Caco-2 (cell line): ENCODE measurements around the gene BASP1. TPM values are rescaled to one million over a fixed set of nuclear protein-coding genes. Genes with fewer than 3 reads are reported as not detected.

ENCODE experiments used
- BruUV-seq: library from RNA; stranded (reverse); fragments of 400-500 nt; replicated peaks from 2 replicates; lab custom pipeline; 2021; lab: Mats Ljungman, UMichigan
- CTCF ChIA-PET: fragments of 300-600 bp; sonication (Branson Sonifier 250); formaldehyde crosslinking; loops from one replicate; lab custom pipeline; 2022; ENCODE audit warnings: antibody characterized with exemption; lab: Charles Lee
- POLR2A ChIA-PET: fragments of 300-600 bp; sonication (Branson Sonifier 250); formaldehyde crosslinking; loops from one replicate; lab custom pipeline; 2022; ENCODE audit warnings: antibody characterized with exemption; lab: Charles Lee
- DNase-seq, 2 experiments: peaks; one replicate each; pipeline versions ENCODE4 v3.0.0 to v3.0.0-alpha.2; 2020 to 2022
- H3K27me3 ChIP-seq: replicated peaks from 2 replicates; pipeline ENCODE4 v1.6.0; 2011; ENCODE audit warnings: low read length; ENCODE audit not compliant: control insufficient read depth, insufficient read depth
- H3K36me3 ChIP-seq: 2 replicates; pipeline ENCODE4 v1.5.1; 2011; ENCODE audit warnings: low read length; ENCODE audit not compliant: control insufficient read depth, insufficient read depth
- H3K4me1 ChIP-seq: fragments of 250-450 bp; sonication (Bioruptor Pico); 2 replicates; pipeline ENCODE4 v1.5.1; 2020; ENCODE audit warnings: mild to moderate bottlenecking
- H3K4me3 ChIP-seq: 2 replicates; pipeline ENCODE4 v1.5.1; 2011; ENCODE audit warnings: low read depth, mild to moderate bottlenecking, control low read depth, low read length
- H3K9me3 ChIP-seq: fragments of 250-450 bp; sonication (Bioruptor Pico); 2 replicates; pipeline ENCODE4 v1.5.1; 2020; ENCODE audit warnings: mild to moderate bottlenecking, moderate library complexity
- H3K27ac Mint-ChIP-seq: one replicate; pipeline ENCODE4 v1.8.0; 2022; ENCODE audit warnings: mixed read lengths; ENCODE audit not compliant: unreplicated experiment
- H3K27me3 Mint-ChIP-seq: one replicate; pipeline ENCODE4 v1.8.0; 2022; ENCODE audit warnings: mixed read lengths; ENCODE audit not compliant: insufficient read depth, unreplicated experiment
- H3K36me3 Mint-ChIP-seq: one replicate; pipeline ENCODE4 v1.8.0; 2022; ENCODE audit warnings: mild to moderate bottlenecking, mixed read lengths; ENCODE audit not compliant: insufficient read depth, unreplicated experiment
- H3K4me1 Mint-ChIP-seq: one replicate; pipeline ENCODE4 v1.8.0; 2022; ENCODE audit warnings: low read depth, mixed read lengths; ENCODE audit not compliant: unreplicated experiment
- H3K4me3 Mint-ChIP-seq: one replicate; pipeline ENCODE4 v1.8.0; 2022; ENCODE audit warnings: mild to moderate bottlenecking, moderate library complexity, mixed read lengths; ENCODE audit not compliant: unreplicated experiment
- H3K9me3 Mint-ChIP-seq: one replicate; pipeline ENCODE4 v1.8.0; 2022; ENCODE audit warnings: mixed read lengths; ENCODE audit not compliant: unreplicated experiment
- intact Hi-C: fragments of 100-400 bp; cut with micrococcal nuclease; formaldehyde crosslinking; loops from one replicate; pipeline ENCODE4 v1.10.0; 2022; ENCODE audit not compliant: unreplicated experiment
- total RNA-seq: library from RNA; stranded (reverse); gene quantifications from 2 replicates; pipeline ENCODE4 v1.2.3, GENCODE V29; 2022
- TF ChIP-seq, protein P1 (sequence below), 2 experiments: fragments of 200-600 bp in 1 of 2; IDR thresholded peaks; 1 replicate in 1 of 2; 2 replicates in 1 of 2; pipeline versions ENCODE4 v1.5.1 to v1.8.0; 2011 to 2022; ENCODE audit warnings: antibody characterized with exemption in 1 of 2, control low read depth in 1 of 2, inconsistent platforms in 1 of 2, low read depth in 1 of 2, low read length in 1 of 2, mild to moderate bottlenecking in 1 of 2, moderate library complexity in 1 of 2; ENCODE audit not compliant: insufficient read depth in 1 of 2, severe bottlenecking in 1 of 2, unreplicated experiment in 1 of 2

The BASP1 gene
- total RNA-seq, 1 experiment from 2014 or later = 78.1 TPM

DNA sequence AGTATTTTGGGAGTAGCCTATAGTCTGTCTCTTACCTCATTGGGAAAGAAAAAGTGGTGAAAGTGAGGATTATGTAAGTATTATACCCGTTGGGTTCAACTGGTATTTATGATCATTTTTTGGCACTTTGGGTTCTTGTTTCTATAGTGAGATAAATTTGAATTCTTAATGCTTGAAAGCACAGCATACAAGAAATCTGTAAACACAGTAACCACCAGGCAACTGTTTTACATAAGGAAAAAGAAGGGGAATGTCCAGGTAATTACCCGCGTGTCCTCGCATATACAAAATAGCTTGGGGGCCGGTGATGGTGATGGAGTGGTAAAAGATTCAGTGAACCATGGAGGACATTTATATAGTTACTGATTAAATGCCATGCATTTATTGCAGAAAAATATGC is 60.5 kb downstream of the BASP1 start:
- Histone ChIP-seq H3K9me3 (no peaks in the 10 kb centered on the region), H3K27me3 (no peaks in the 10 kb centered on the region), H3K4me1 (no peaks in the 10 kb centered on the region), H3K4me3 (no peak overlapping the region), H3K36me3 (no peaks in the 10 kb centered on the region; the same call in 1 of the 2 replicates)
- intact Hi-C loops = no loop called here
- TF ChIP-seq, protein P1, sequence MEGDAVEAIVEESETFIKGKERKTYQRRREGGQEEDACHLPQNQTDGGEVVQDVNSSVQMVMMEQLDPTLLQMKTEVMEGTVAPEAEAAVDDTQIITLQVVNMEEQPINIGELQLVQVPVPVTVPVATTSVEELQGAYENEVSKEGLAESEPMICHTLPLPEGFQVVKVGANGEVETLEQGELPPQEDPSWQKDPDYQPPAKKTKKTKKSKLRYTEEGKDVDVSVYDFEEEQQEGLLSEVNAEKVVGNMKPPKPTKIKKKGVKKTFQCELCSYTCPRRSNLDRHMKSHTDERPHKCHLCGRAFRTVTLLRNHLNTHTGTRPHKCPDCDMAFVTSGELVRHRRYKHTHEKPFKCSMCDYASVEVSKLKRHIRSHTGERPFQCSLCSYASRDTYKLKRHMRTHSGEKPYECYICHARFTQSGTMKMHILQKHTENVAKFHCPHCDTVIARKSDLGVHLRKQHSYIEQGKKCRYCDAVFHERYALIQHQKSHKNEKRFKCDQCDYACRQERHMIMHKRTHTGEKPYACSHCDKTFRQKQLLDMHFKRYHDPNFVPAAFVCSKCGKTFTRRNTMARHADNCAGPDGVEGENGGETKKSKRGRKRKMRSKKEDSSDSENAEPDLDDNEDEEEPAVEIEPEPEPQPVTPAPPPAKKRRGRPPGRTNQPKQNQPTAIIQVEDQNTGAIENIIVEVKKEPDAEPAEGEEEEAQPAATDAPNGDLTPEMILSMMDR (IDR thresholded peaks at IDR 0.05; ENCODE audit: insufficient read depth in 1 of 2, low read depth in 1 of 2, low read length in 1 of 2, severe bottlenecking in 1 of 2, unreplicated experiment in 1 of 2) = no peak
- ChIA-PET POLR2A (no interaction called here), CTCF (no interaction called here)
- BruUV-seq = no TSS peak
- Mint-ChIP-seq H3K4me3 (no peak overlapping the region), H3K4me1 (no peaks in the 10 kb centered on the region), H3K27ac (no peak overlapping the region), H3K36me3 (peaks cover 33% of the 10 kb centered on the region), H3K9me3 (no peaks in the 10 kb centered on the region), H3K27me3 (no peaks in the 10 kb centered on the region)
- no peak for DNase-seq

DNA sequence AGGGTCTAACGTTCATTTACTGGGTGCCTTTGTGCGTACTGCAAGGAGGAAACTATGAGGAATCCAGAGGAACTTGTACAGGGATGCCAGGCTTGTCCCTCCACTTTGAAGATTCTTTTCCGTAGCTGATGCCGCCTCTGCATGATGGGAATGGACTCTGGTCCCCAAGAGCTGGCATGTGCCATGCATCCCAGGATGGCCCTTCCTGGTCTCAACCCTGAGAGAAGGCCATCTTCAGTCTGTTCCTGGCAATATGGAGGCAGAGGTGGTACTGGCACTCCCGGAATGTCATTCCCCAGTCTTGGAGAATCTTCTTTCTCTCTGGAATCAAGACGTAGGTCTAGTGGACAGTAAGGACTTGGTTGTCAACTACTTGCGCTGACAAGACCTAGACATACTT is 61.5 kb downstream of the BASP1 start:
- H3K9me3 Mint-ChIP-seq = no peaks in the 10 kb centered on the region
- intact Hi-C loops = no loop called here
- H3K27me3 Mint-ChIP-seq = no peaks in the 10 kb centered on the region
- no peaks in the 10 kb centered on the region for H3K4me1 Mint-ChIP-seq
- H3K27ac Mint-ChIP-seq = no peak overlapping the region
- TF ChIP-seq, protein P1 (IDR thresholded peaks at IDR 0.05; ENCODE audit: insufficient read depth in 1 of 2, low read depth in 1 of 2, low read length in 1 of 2, severe bottlenecking in 1 of 2, unreplicated experiment in 1 of 2) = no peak
- Histone ChIP-seq H3K4me3 (no peak overlapping the region), H3K4me1 (no peaks in the 10 kb centered on the region), H3K27me3 (no peaks in the 10 kb centered on the region), H3K36me3 (no peaks in the 10 kb centered on the region; the same call in 1 of the 2 replicates), H3K9me3 (no peaks in the 10 kb centered on the region)
- H3K4me3 Mint-ChIP-seq = no peak overlapping the region
- ChIA-PET POLR2A (no interaction called here), CTCF (interaction anchor here (1.4 kb wide), 1 partner anchor 63 kb away, joined by 4 read pairs; no protein-coding TSS in a partner anchor)
- no peak for DNase-seq
- no TSS peak for BruUV-seq
- H3K36me3 Mint-ChIP-seq = peaks cover 33% of the 10 kb centered on the region

DNA sequence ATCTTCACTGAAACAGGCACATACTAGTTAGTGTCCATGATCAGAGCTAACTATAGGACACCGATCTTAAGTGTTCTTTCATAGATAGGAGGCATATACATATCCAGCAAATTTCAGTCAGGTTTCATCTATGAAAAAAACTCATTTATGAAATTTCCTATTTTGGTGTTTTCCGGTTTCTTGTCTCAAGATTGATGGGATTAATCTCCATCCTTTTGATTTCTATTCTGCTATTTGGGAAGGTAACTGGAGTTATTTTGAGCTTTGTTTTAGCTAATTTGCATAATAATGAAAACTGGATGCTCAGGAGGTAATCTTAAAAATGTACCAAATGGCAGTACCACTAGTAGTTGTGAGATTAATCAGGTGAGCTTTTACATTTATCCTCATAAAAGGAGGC is 62.1 kb downstream of the BASP1 start:
- Mint-ChIP-seq H3K27me3 (no peaks in the 10 kb centered on the region), H3K36me3 (peaks cover 33% of the 10 kb centered on the region), H3K4me1 (no peaks in the 10 kb centered on the region), H3K27ac (no peak overlapping the region), H3K9me3 (no peaks in the 10 kb centered on the region), H3K4me3 (no peak overlapping the region)
- no peak for DNase-seq
- Histone ChIP-seq H3K27me3 (no peaks in the 10 kb centered on the region), H3K4me3 (no peak overlapping the region), H3K4me1 (no peaks in the 10 kb centered on the region), H3K9me3 (no peaks in the 10 kb centered on the region), H3K36me3 (no peaks in the 10 kb centered on the region; the same call in 1 of the 2 replicates)
- CTCF ChIA-PET = interaction anchor here (1.4 kb wide), 1 partner anchor 63 kb away, joined by 4 read pairs; no protein-coding TSS in a partner anchor
- BruUV-seq = no TSS peak
- TF ChIP-seq, protein P1 (IDR thresholded peaks at IDR 0.05; ENCODE audit: insufficient read depth in 1 of 2, low read depth in 1 of 2, low read length in 1 of 2, severe bottlenecking in 1 of 2, unreplicated experiment in 1 of 2) = no peak
- intact Hi-C loops = no loop called here
- POLR2A ChIA-PET = no interaction called here
